A549 treated with AZD2906 at 1 μM for 4 hours (cell line): ENCODE measurements around the gene ZNF583. TPM values are rescaled to one million over a fixed set of nuclear protein-coding genes. Genes with fewer than 3 reads are reported as not detected.

ENCODE experiments used
- total RNA-seq: library from RNA; stranded (reverse); fragments of 200-300 nt; extraction: Qiagen RNA extraction; gene quantifications from 5 replicates; pipeline ENCODE4 v1.2.3, GENCODE V29; 2022

The ZNF583 gene
- total RNA-seq = 1.7 to 2.4 TPM (median 2.2 TPM) in 5 replicates

GRCh38 chr19:56403764-56404704 is at the start of gene ZNF583:
ZNF583 (plus strand) TSS chr19:56404332; CDS start chr19:56407115, 2,783 bp downstream.

GRCh38 chr19:56393119-56394012 is 10.8 kb upstream of the ZNF583 start, which contains the start of gene ZNF582:
ZNF582 (minus strand) TSS chr19:56393534; CDS start chr19:56391752, 1,782 bp downstream.

Other genes starting within 250 kb of the ZNF583 start
- not detected in 5 replicates for gene GALP, start 228.3 kb upstream of the ZNF583 start, total RNA-seq
- 0.05 to 0.06 TPM in 2 of 5 replicates, not detected in the others for gene ZSCAN5B, start 206.5 kb upstream of the ZNF583 start, total RNA-seq
- not detected in 5 replicates for gene ZSCAN5C, start 202.1 kb upstream of the ZNF583 start, total RNA-seq
- gene EDDM13, start 131.6 kb upstream of the ZNF583 start, total RNA-seq = not detected in 5 replicates
- gene ZSCAN5A, start 89.5 kb upstream of the ZNF583 start, total RNA-seq = 7.5 to 9.0 TPM (median 8.3 TPM) in 5 replicates
- 0.91 to 1.1 TPM (median 1.0 TPM) in 5 replicates for gene ZNF582, start 10.8 kb upstream of the ZNF583 start, total RNA-seq
- gene ZNF667, start 73.0 kb downstream of the ZNF583 start, total RNA-seq = not detected in 5 replicates
- 0.02 to 0.07 TPM (median 0.05 TPM) in 5 replicates for gene ZNF471, start 103.5 kb downstream of the ZNF583 start, total RNA-seq
- gene ZFP28, start 134.6 kb downstream of the ZNF583 start, total RNA-seq = 2.7 to 4.4 TPM (median 3.8 TPM) in 5 replicates
- 1.3 to 1.7 TPM (median 1.5 TPM) in 5 replicates for gene ZNF470, start 163.1 kb downstream of the ZNF583 start, total RNA-seq
- 10.0 to 12.4 TPM (median 11.7 TPM) in 5 replicates for gene ZNF71, start 191.0 kb downstream of the ZNF583 start, total RNA-seq
- gene SMIM17, start 238.8 kb downstream of the ZNF583 start, total RNA-seq = 0.08 to 0.11 TPM in 2 of 5 replicates, not detected in the others